Activated naive CD4-positive, alpha-beta T cell treated with anti-CD3 and anti-CD28 coated beads, Interleukin-2, amount 10 ng/mL, durations not matched to agents 7 days and 5 days (primary cell): ENCODE measurements around the gene PLPPR4.

Experiments used
- CTCF ChIA-PET: fragments of 350-600 bp; sonication (Branson Sonifier 250); formaldehyde crosslinking; loops from one replicate; lab custom pipeline; 2021; ENCODE audit warnings: antibody characterized with exemption; lab: Charles Lee
- DNase-seq: peaks from one replicate; pipeline ENCODE4 v3.0.0-alpha.2; 2020
- H3K27ac Mint-ChIP-seq: one replicate; pipeline ENCODE4 v1.8.0; 2021; ENCODE audit warnings: mild to moderate bottlenecking, moderate library complexity, mixed read lengths
- H3K27me3 Mint-ChIP-seq: one replicate; pipeline ENCODE4 v1.8.0; 2021; ENCODE audit warnings: mild to moderate bottlenecking, mixed read lengths
- H3K36me3 Mint-ChIP-seq: one replicate; pipeline ENCODE4 v1.8.0; 2021; ENCODE audit warnings: mixed read lengths
- H3K4me1 Mint-ChIP-seq: one replicate; pipeline ENCODE4 v1.8.0; 2021; ENCODE audit warnings: mixed read lengths
- H3K4me3 Mint-ChIP-seq: one replicate; pipeline ENCODE4 v1.8.0; 2021; ENCODE audit warnings: mild to moderate bottlenecking, moderate library complexity, mixed read lengths
- H3K9me3 Mint-ChIP-seq: one replicate; pipeline ENCODE4 v1.8.0; 2021; ENCODE audit warnings: mixed read lengths

The PLPPR4 gene, protein sequence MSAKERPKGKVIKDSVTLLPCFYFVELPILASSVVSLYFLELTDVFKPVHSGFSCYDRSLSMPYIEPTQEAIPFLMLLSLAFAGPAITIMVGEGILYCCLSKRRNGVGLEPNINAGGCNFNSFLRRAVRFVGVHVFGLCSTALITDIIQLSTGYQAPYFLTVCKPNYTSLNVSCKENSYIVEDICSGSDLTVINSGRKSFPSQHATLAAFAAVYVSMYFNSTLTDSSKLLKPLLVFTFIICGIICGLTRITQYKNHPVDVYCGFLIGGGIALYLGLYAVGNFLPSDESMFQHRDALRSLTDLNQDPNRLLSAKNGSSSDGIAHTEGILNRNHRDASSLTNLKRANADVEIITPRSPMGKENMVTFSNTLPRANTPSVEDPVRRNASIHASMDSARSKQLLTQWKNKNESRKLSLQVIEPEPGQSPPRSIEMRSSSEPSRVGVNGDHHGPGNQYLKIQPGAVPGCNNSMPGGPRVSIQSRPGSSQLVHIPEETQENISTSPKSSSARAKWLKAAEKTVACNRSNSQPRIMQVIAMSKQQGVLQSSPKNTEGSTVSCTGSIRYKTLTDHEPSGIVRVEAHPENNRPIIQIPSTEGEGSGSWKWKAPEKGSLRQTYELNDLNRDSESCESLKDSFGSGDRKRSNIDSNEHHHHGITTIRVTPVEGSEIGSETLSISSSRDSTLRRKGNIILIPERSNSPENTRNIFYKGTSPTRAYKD

DNA sequence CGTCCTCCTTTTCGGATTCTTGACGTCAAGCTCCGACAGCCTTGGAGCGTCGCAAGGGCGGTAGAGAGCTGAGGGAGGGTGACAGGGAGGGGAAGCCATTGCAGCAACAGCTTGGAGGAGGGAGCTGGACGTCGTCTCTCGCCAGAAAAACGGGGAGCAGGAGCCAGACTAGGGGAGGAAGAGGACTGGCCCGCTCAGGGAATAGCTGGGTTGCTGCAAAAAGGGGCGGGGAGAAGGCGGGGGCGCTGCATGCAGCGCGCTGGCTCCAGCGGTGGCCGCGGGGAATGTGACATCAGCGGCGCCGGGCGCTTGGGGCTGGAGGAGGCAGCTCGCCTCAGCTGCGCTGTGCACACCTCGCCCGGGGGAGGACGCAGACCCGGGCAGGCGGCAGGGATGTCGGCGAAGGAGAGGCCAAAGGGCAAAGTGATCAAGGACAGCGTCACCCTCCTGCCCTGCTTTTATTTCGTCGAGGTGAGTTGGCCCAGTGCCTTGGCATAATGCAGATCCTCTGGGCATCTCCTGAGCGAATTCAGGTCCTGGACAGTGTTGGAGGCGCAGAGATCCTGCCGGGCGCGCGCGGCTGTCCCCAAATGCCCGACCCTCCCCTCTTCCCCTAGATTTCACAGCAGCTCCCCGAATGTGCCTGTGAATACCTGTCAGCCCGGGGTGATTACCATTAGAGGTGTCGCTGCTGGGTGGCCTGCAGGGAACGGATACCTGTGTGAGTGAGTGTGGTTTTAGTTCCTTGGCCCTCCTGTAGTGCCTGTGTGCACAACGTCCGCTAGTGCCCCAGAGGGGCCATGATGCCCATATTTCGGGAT, at the start of gene PLPPR4:
TSS of gene PLPPR4 (plus strand) at position 292 of the 821 bp plus-strand sequence. CDS start at position 394, 102 bp downstream.
- peaks cover 30% of the 10 kb centered on the region for H3K27me3 Mint-ChIP-seq
- DNase-seq, result no peak

DNA sequence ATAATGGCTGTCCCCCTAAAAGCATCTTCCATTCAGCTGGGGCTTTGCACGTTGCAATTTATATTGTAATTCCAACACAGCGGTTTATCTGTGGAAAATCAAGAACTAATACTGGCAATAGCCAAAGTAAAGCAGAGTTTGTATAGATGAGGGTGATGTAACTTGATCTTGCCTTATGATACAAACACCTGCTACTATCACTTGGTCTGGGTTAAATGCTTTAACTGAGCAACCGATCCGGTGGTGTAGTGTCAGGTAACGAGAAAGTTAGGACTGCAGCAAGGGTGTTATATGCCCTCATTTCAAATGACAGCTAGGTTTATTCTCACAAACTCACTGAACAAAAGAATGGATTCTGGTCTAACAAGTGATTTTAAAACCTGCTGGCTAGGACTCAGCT, 47.3 kb upstream of the PLPPR4 start:
- no peak overlapping the region for H3K4me3 Mint-ChIP-seq
- H3K27me3 Mint-ChIP-seq, result no peaks in the 10 kb centered on the region
- H3K27ac Mint-ChIP-seq, result no peak overlapping the region
- H3K9me3 Mint-ChIP-seq, result no peaks in the 10 kb centered on the region
- CTCF ChIA-PET, result no interaction called here
- no peaks in the 10 kb centered on the region for H3K36me3 Mint-ChIP-seq
- H3K4me1 Mint-ChIP-seq, result no peaks in the 10 kb centered on the region
- no peak for DNase-seq

More for the DNA sequence above, at the start of gene PLPPR4:
- H3K27ac Mint-ChIP-seq, result no peak within 1 kb of the TSS
- no peaks in the 10 kb centered on the region for H3K9me3 Mint-ChIP-seq
- CTCF ChIA-PET, result no interaction called here
- H3K36me3 Mint-ChIP-seq, result no peaks in the 10 kb centered on the region
- H3K4me1 Mint-ChIP-seq, result peaks cover 3% of the 10 kb centered on the region
- no peak within 1 kb of the TSS for H3K4me3 Mint-ChIP-seq

DNA sequence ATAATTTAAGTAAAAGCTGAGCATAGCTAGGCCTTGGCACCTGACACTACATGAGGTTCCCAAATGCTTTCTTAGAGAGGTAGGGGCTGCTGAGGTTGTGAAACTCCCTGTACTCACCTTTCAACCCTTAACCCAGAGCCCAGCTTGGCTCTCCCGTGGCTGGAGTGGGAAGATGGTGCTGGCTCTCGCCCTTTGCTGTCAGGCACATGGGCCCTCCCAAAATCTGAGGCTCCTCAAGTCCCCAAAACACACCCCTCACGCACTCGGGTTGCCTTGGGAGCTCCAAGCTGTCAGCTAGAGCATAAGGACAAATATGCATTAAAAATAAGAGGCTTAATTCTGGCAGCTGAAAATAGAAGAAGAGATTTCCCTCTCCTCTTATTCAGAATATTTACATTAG, 46.7 kb upstream of the PLPPR4 start:
- H3K27me3 Mint-ChIP-seq, result no peaks in the 10 kb centered on the region
- H3K4me1 Mint-ChIP-seq, result no peaks in the 10 kb centered on the region
- CTCF ChIA-PET, result no interaction called here
- DNase-seq, result no peak
- H3K9me3 Mint-ChIP-seq, result no peaks in the 10 kb centered on the region
- H3K4me3 Mint-ChIP-seq, result no peak overlapping the region
- H3K36me3 Mint-ChIP-seq, result no peaks in the 10 kb centered on the region
- no peak overlapping the region for H3K27ac Mint-ChIP-seq

DNA sequence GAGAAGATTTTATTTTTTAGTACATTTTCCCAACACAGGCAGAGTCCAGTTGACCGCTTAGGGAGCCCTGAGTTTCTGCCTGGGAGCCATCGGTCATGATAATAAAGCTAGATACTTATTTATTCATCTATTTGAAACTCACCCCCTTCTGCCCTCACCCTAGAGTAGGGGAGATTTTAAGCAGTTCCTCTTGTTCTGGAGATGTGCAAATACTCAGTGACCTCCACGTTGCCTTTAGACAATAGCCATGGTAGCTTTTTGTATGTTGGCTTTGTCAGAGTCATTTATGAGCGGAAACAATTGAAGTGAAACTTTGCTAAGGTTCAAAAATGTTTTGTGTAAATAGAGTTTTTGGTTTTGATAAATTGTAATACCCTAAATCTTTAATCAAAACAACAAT, 45.7 kb upstream of the PLPPR4 start:
- DNase-seq, result no peak
- Mint-ChIP-seq H3K27me3 (no peaks in the 10 kb centered on the region), H3K4me1 (no peaks in the 10 kb centered on the region), H3K36me3 (no peaks in the 10 kb centered on the region), H3K9me3 (no peaks in the 10 kb centered on the region), H3K4me3 (no peak overlapping the region), H3K27ac (no peak overlapping the region)
- CTCF ChIA-PET, result no interaction called here

DNA sequence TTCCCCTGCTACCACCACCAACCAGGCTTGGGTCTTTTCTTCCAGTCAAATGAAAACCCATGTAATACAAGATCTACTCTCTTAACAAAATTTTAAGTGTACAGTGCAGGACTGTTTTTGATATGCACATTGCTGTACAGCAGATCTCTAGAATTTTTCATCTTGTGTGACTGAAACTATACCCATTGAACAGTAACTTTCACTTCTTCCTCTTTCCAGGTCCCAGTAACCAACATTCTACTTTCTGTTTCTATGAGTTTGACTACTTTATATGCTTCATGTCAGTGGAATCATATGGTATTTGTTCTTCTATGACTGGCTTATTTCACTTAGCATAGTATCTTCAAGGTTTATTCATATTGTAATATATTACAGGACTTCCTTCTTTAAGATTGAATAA, 45.3 kb upstream of the PLPPR4 start:
- H3K9me3 Mint-ChIP-seq, result no peaks in the 10 kb centered on the region
- no peaks in the 10 kb centered on the region for H3K27me3 Mint-ChIP-seq
- H3K4me1 Mint-ChIP-seq, result no peaks in the 10 kb centered on the region
- DNase-seq, result no peak
- CTCF ChIA-PET, result no interaction called here
- H3K27ac Mint-ChIP-seq, result no peak overlapping the region
- no peaks in the 10 kb centered on the region for H3K36me3 Mint-ChIP-seq
- no peak overlapping the region for H3K4me3 Mint-ChIP-seq

DNA sequence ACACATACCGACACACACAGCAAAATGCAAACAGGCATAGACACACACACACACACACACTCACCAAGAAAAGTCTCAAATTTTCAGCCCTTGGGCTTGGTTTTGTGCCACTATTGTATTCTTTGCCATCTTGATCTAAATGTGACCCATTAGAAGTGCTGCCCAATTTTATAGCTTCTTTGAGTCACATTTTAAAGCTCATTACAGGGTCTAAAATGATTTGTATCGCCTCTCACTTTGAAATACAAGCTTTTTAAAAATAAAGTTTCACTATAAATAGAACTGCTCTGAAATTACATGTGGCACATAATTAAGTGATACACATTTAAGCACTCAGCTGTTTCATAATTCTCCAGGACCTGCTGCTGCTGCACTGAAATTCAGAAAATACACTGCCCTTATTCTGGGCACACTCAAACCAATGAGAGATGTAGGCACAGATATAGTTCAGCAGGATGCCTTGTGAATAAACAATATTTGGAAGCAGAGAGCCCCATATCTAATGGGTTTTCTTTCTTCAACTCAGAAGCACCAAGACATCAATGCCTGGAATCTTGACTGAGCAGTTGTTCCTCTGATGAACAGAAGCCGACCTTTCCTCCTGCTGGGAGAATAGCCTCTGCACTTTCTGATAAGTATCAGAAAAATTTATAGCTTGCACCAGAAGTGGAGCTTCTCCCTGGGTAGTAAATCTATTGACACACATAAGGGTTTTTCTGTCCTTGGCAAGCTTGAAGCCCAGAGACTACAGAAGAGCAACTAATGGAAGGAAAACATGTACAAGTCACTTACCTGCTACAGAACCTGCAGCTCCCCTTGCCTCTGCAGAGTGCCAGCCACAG, 37.0 kb upstream of the PLPPR4 start:
- no peak overlapping the region for H3K4me3 Mint-ChIP-seq
- no peak overlapping the region for H3K27ac Mint-ChIP-seq
- H3K36me3 Mint-ChIP-seq, result no peaks in the 10 kb centered on the region
- H3K4me1 Mint-ChIP-seq, result no peaks in the 10 kb centered on the region
- H3K9me3 Mint-ChIP-seq, result no peaks in the 10 kb centered on the region
- H3K27me3 Mint-ChIP-seq, result peaks cover 4% of the 10 kb centered on the region
- CTCF ChIA-PET, result no interaction called here
- no peak for DNase-seq

DNA sequence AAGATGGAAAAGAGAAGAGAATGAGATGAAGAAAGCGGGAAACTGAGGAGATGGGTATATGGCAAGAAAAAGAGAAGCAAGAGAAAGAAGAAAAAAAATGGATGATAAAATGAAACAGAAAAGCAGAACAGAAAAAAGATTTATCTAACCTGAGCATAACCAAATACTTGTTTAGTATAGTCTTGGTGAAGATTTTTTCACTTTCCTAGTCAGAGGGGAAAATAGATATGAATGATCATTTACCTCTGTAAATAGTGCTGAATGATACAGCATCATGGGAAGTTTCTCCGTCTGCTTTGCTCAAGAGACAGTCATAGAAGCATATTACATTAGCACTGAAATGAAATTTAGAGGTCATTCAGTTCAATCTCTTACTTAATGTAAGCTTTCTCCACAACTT, 36.1 kb upstream of the PLPPR4 start:
- Mint-ChIP-seq H3K4me3 (no peak overlapping the region), H3K27ac (no peak overlapping the region), H3K4me1 (no peaks in the 10 kb centered on the region), H3K9me3 (no peaks in the 10 kb centered on the region), H3K27me3 (peaks cover 4% of the 10 kb centered on the region), H3K36me3 (no peaks in the 10 kb centered on the region)
- no peak for DNase-seq
- CTCF ChIA-PET, result no interaction called here

DNA sequence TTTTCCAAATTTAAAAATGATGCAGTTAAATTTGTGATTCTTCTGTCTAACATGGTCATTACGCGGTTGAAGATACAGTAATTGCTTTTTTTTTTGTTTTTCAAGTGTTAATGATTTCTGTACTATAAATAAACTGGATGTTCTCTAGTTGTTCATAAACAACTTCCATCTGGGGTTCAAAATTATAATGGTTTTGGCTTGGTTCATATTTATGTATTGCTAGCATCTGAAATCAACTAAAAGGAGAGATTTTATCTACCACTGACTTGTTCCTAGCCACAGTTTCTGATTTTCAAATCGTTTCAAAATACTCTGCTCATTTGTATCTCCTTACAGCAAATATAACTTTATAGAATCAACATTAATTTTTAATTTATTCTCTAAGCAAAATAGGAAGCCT, 35.2 kb upstream of the PLPPR4 start:
- Mint-ChIP-seq H3K9me3 (no peaks in the 10 kb centered on the region), H3K36me3 (no peaks in the 10 kb centered on the region)

DNA sequence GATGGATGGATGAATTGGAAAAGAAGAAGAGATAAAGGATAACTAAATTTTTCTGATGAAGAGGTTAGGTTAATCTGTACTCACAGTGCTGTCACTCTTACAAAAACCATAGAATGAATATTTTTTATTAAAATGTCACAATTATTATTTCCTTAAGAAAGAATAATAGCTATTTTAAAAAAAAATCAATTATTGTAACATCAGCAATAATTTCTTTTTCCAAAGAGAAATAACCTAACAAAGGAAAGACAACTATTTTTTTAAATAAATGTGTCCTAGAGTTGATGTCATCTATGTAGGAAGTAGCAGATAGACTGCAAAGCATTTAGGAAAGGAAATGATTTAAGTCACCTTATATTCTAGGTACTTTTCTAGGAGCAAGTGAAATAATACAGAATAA, 33.6 kb upstream of the PLPPR4 start:
- H3K27me3 Mint-ChIP-seq, result peaks cover 4% of the 10 kb centered on the region
- no peaks in the 10 kb centered on the region for H3K9me3 Mint-ChIP-seq
- H3K4me1 Mint-ChIP-seq, result no peaks in the 10 kb centered on the region
- CTCF ChIA-PET, result no interaction called here
- H3K27ac Mint-ChIP-seq, result no peak overlapping the region
- H3K4me3 Mint-ChIP-seq, result no peak overlapping the region
- no peaks in the 10 kb centered on the region for H3K36me3 Mint-ChIP-seq
- no peak for DNase-seq

More for the DNA sequence above, 35.2 kb upstream of the PLPPR4 start:
- H3K4me3 Mint-ChIP-seq, result no peak overlapping the region
- DNase-seq, result no peak
- CTCF ChIA-PET, result no interaction called here
- H3K27me3 Mint-ChIP-seq, result peaks cover 4% of the 10 kb centered on the region
- no peak overlapping the region for H3K27ac Mint-ChIP-seq
- H3K4me1 Mint-ChIP-seq, result no peaks in the 10 kb centered on the region

DNA sequence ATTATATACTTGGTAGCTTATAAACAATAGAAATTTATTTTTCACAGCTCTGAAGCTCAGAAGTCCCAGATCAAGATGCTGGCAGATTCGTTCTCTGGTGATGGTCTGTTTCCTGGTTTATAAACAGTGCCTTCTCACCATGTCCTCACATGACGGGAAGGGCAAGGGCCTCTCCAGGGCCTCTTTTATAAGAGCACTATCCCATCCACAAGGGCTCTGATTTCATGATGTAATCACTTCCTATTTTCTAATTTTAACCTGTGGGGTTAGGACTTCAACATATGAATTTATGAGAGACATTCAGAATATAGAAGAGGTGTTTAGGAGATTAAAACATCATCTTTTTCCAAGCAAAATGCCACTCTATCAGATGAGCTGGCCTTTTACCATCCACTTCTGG, 32.1 kb upstream of the PLPPR4 start:
- no peak overlapping the region for H3K27ac Mint-ChIP-seq
- no peaks in the 10 kb centered on the region for H3K4me1 Mint-ChIP-seq
- no peaks in the 10 kb centered on the region for H3K36me3 Mint-ChIP-seq
- no peaks in the 10 kb centered on the region for H3K9me3 Mint-ChIP-seq
- no peak overlapping the region for H3K4me3 Mint-ChIP-seq
- no peak for DNase-seq
- CTCF ChIA-PET, result no interaction called here
- H3K27me3 Mint-ChIP-seq, result peaks cover 4% of the 10 kb centered on the region

DNA sequence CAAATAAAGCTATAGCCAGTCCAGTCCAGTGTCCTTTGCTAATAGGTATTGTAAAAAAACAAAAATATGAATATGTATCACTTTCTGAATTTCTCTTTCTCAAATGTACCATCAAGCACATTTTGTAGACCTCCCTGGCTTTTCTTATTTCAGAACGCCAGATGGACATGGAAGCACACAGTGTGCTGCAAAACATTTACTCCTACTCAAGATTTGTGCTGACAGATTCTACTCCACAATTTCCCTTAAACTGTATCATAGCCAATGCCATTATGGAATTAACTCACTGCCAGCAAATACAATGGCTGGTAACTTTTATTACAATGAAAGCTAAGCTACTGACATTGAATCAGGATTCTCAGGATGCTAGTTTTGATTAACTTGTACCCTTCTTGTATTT, 30.8 kb upstream of the PLPPR4 start:
- no peak for DNase-seq
- H3K27me3 Mint-ChIP-seq, result no peaks in the 10 kb centered on the region
- H3K9me3 Mint-ChIP-seq, result no peaks in the 10 kb centered on the region
- no peak overlapping the region for H3K27ac Mint-ChIP-seq
- no peaks in the 10 kb centered on the region for H3K36me3 Mint-ChIP-seq
- CTCF ChIA-PET, result no interaction called here
- H3K4me1 Mint-ChIP-seq, result no peaks in the 10 kb centered on the region
- no peak overlapping the region for H3K4me3 Mint-ChIP-seq

DNA sequence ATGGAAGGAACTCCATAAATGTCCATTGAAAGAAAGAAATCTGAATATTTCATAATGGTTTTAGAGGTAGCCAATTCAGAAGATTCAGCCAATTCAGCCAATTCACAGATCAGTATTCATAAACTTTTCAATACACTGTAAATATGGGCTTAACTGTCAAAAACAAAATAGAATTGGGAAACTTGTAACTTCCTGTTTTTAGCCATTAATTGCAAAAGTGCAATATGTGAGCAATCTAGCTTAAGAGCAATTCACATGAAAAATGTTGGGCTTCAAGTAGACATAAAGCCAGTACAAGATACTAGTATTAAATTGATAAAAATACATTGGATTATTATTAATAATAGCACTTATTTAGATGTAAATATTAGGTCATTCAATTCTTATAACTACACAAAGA, 27.5 kb upstream of the PLPPR4 start:
- H3K27me3 Mint-ChIP-seq, result no peaks in the 10 kb centered on the region
- no peaks in the 10 kb centered on the region for H3K9me3 Mint-ChIP-seq
- no peak overlapping the region for H3K4me3 Mint-ChIP-seq
- no peak for DNase-seq
- H3K27ac Mint-ChIP-seq, result no peak overlapping the region
- H3K4me1 Mint-ChIP-seq, result no peaks in the 10 kb centered on the region
- H3K36me3 Mint-ChIP-seq, result no peaks in the 10 kb centered on the region
- CTCF ChIA-PET, result no interaction called here

DNA sequence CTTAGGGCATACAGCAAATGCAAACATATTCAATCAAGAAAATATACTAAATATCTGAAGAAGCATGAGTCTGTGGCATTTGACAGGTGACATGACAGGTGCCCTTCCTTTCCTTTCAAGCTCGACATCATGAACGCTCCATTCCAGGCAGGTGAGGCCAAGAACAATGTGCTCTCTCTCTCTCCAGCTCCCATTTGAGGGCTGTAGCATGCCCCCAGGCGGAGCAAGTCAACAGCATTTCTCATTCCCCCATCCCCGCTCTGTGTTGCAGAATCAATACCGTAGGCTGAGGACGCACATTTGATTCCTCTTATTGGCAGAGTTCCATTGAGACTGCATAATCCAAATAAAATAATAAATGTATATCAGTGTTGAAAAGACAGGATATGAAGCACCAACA, 24.6 kb upstream of the PLPPR4 start:
- no peak overlapping the region for H3K27ac Mint-ChIP-seq
- H3K4me3 Mint-ChIP-seq, result no peak overlapping the region
- CTCF ChIA-PET, result no interaction called here
- H3K27me3 Mint-ChIP-seq, result no peaks in the 10 kb centered on the region
- DNase-seq, result no peak
- no peaks in the 10 kb centered on the region for H3K4me1 Mint-ChIP-seq
- H3K36me3 Mint-ChIP-seq, result no peaks in the 10 kb centered on the region
- no peaks in the 10 kb centered on the region for H3K9me3 Mint-ChIP-seq

DNA sequence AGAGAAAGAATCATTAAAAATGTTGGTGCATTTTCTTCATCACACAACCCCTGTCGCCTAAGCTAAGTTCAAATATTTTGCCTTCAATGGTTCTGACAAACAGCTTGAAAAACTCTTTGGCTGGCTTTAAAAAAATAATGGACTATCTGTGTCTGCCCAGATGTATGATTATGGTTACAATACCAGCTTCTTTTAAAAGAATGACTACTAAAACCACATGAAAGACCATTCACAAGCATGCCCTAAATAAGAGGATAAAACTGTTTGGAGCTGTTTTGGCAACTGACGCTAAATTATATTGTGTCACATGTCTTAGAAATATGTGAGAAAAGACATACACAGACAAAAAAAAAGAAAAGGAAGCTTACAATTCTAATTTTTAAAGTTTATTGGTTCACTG, 23.7 kb upstream of the PLPPR4 start:
- CTCF ChIA-PET, result no interaction called here
- Mint-ChIP-seq H3K4me1 (no peaks in the 10 kb centered on the region), H3K27me3 (no peaks in the 10 kb centered on the region), H3K27ac (no peak overlapping the region), H3K9me3 (no peaks in the 10 kb centered on the region), H3K4me3 (no peak overlapping the region), H3K36me3 (no peaks in the 10 kb centered on the region)
- no peak for DNase-seq
